Body of pancreas (tissue), 4 donors: ENCODE data around the gene CSTPP1. TPM values are rescaled to one million over a fixed set of nuclear protein-coding genes. Genes with fewer than 3 reads are reported as not detected.

Source experiments
- ATAC-seq: fragments of 150-250 bp; one replicate; pipeline ENCODE4 v1.9.1; 2016
- DNase-seq, 4 donors: peaks; one replicate each; pipeline ENCODE4 v3.0.0-alpha.2; 2019
- H3K27ac ChIP-seq, 4 donors: fragments of 200-600 bp; sonication (generic); 1 replicate in 3 of 4; 2 replicates in 1 of 4; pipeline versions ENCODE4 v1.5.1 to v1.6.1; 2016 to 2019; ENCODE audit warnings: mild to moderate bottlenecking in 1 of 4, mixed read lengths in 1 of 4, moderate library complexity in 1 of 4
- H3K27me3 ChIP-seq, 2 donors: fragments of 200-600 bp; sonication (generic); one replicate each; pipeline ENCODE4 v1.6.0; 2016; ENCODE audit warnings: mild to moderate bottlenecking in 1 of 2
- H3K36me3 ChIP-seq, 2 donors: fragments of 200-600 bp; sonication (generic); replicated peaks in 1 of 2; 2 replicates each; pipeline ENCODE4 v1.5.1; 2016; ENCODE audit warnings: low read depth in 2 of 2; ENCODE audit not compliant: insufficient read depth in 1 of 2
- H3K4me1 ChIP-seq: fragments of 200-600 bp; sonication (generic); one replicate; pipeline ENCODE4 v1.6.0; 2016
- H3K4me3 ChIP-seq, 2 donors: fragments of 200-600 bp; sonication (generic); 1 replicate in 1 of 2; 2 replicates in 1 of 2; pipeline ENCODE4 v1.5.1; 2016 to 2019
- H3K9me3 ChIP-seq, 3 donors: fragments of 200-600 bp; sonication (generic); 1 replicate in 2 of 3; 2 replicates in 1 of 3; pipeline ENCODE4 v1.5.1; 2016
- POLR2A ChIP-seq, 3 donors: fragments of 450-650 bp; IDR thresholded peaks; one replicate each; pipeline ENCODE4 v1.6.1; 2016; ENCODE audit warnings: antibody characterized with exemption in 3 of 3, mild to moderate bottlenecking in 2 of 3
- WGBS, 2 donors: methylation state at CpG; one replicate each; pipeline ENCODE4 v1.1.5; 2017; 5-methylcytosine and 5-hydroxymethylcytosine counted together
- intact Hi-C: fragments of 100-400 bp; cut with DNase I; formaldehyde crosslinking; loops from one replicate; pipeline ENCODE4 v1.15.1; 2023
- total RNA-seq, 2 donors: library from RNA; depleted of rRNA; stranded (reverse); fragments of >200 nt; gene quantifications; one replicate each; pipeline ENCODE4 v1.1.0, GENCODE V29; 2016
- TF ChIP-seq, protein P1 (sequence below), 7 experiments: fragments of 450-650 bp in 4 of 7; fragments of 200-600 bp in 3 of 7; sonication (generic) in 3 of 7; IDR thresholded peaks; one replicate each; pipeline ENCODE4 v1.5.1; 2016 to 2019; ENCODE audit warnings: antibody characterized with exemption in 7 of 7

CSTPP1 gene
- total RNA-seq, 2 donors from 2014 or later: 11.2 to 13.2 TPM

DNA sequence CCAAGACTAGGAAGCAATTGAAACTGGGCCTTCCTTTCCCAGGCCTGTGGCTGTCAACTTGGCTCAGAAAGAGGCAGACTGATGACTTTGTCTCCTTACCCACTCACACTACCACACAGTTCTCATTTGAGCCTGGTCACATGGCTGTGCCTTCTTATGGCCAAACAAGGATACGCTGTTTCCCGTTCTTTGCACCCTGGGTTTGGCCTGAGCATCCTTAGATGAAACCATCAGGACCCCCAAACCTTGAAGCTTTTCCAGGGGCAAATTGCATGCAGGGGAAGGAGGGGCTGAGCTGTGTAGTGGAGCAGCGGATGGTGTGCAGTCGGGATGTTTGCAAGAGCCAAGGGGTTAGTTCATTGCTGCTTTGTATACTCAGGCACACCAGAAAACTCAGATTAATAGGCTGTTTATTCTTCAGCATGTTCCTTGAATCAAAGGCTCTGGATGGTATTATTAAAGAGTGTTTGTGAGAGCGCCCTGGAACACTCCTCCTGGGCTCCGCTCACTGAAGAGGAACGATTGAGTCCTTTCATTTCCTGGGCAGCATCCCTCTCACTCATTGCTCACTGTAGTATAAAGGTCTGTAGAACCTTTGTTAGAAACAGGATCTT, 170.3 kb downstream of the CSTPP1 start:
- WGBS, 2 donors: 89% methylated on average over 7 of the region's 7 CpGs
- no peak for ATAC-seq
- Histone ChIP-seq H3K27me3 (no peaks in the 10 kb centered on the region), H3K36me3 (no peaks in the 10 kb centered on the region), H3K4me1 (no peaks in the 10 kb centered on the region), H3K9me3 (no peaks in the 10 kb centered on the region), H3K27ac (no peak overlapping the region), H3K4me3 (no peak overlapping the region)
- intact Hi-C loops: no loop called here
- TF ChIP-seq, protein P1, sequence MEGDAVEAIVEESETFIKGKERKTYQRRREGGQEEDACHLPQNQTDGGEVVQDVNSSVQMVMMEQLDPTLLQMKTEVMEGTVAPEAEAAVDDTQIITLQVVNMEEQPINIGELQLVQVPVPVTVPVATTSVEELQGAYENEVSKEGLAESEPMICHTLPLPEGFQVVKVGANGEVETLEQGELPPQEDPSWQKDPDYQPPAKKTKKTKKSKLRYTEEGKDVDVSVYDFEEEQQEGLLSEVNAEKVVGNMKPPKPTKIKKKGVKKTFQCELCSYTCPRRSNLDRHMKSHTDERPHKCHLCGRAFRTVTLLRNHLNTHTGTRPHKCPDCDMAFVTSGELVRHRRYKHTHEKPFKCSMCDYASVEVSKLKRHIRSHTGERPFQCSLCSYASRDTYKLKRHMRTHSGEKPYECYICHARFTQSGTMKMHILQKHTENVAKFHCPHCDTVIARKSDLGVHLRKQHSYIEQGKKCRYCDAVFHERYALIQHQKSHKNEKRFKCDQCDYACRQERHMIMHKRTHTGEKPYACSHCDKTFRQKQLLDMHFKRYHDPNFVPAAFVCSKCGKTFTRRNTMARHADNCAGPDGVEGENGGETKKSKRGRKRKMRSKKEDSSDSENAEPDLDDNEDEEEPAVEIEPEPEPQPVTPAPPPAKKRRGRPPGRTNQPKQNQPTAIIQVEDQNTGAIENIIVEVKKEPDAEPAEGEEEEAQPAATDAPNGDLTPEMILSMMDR (IDR thresholded peaks at IDR 0.05): no peak
- TF ChIP-seq POLR2A (IDR thresholded peaks at IDR 0.05): no peak
- no peak for DNase-seq

DNA sequence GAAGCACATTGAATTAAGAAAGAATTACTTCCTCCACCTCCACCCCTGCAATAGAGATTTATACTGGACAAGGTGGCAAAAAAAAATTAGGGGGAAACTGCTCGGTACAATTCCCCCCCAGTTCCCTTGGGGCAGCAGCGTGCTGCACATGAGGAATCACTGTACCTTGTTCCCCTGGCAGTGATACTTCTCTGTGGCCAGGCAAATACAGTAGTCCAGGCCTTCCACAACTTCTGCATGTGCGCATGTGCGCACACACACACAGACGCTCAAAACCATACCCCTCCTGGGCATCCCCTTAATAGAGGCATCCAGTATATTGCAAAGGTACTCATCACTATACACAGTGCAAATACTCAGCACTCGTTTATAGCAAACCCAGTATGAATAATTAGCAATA, 171.2 kb downstream of the CSTPP1 start:
- intact Hi-C loops: no loop called here
- Histone ChIP-seq H3K36me3 (no peaks in the 10 kb centered on the region), H3K9me3 (no peaks in the 10 kb centered on the region), H3K4me1 (no peaks in the 10 kb centered on the region), H3K27me3 (no peaks in the 10 kb centered on the region), H3K27ac (no peak overlapping the region), H3K4me3 (no peak overlapping the region)
- no peak for ATAC-seq
- TF ChIP-seq, protein P1 (IDR thresholded peaks at IDR 0.05): no peak
- TF ChIP-seq POLR2A (IDR thresholded peaks at IDR 0.05): no peak
- no peak for DNase-seq
- 78 to 88% methylated on average over 6 of the region's 6 CpGs for WGBS, 2 donors

DNA sequence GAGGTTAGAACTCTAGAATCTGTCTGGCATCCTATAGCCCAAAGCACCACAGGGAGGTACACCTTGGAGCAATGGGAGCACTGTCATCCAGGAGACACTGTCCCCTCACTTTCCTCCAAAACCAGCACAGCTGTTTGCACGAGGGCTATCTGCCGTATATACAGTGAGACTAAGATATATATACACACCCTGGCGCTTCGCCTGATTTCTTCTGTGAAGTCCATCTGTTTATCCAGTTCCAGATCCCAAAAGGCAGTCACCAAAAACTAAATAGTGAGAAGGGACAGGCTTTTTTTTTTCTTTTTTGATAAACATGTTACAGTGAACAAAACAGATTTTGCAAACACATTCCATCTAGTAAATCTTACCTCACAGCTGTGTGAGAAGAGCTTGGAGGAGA, 171.7 kb downstream of the CSTPP1 start:
- no peaks in the 10 kb centered on the region for H3K4me1 ChIP-seq
- ATAC-seq: no peak
- no peaks in the 10 kb centered on the region for H3K9me3 ChIP-seq
- no peak for DNase-seq
- no peaks in the 10 kb centered on the region for H3K27me3 ChIP-seq
- WGBS, 2 donors: 87 to 91% methylated on average over 4 of the region's 4 CpGs
- intact Hi-C loops: no loop called here
- no peak overlapping the region for H3K4me3 ChIP-seq
- TF ChIP-seq POLR2A (IDR thresholded peaks at IDR 0.05): no peak
- TF ChIP-seq, protein P1 (IDR thresholded peaks at IDR 0.05): no peak
- H3K27ac ChIP-seq: no peak overlapping the region
- H3K36me3 ChIP-seq: no peaks in the 10 kb centered on the region

DNA sequence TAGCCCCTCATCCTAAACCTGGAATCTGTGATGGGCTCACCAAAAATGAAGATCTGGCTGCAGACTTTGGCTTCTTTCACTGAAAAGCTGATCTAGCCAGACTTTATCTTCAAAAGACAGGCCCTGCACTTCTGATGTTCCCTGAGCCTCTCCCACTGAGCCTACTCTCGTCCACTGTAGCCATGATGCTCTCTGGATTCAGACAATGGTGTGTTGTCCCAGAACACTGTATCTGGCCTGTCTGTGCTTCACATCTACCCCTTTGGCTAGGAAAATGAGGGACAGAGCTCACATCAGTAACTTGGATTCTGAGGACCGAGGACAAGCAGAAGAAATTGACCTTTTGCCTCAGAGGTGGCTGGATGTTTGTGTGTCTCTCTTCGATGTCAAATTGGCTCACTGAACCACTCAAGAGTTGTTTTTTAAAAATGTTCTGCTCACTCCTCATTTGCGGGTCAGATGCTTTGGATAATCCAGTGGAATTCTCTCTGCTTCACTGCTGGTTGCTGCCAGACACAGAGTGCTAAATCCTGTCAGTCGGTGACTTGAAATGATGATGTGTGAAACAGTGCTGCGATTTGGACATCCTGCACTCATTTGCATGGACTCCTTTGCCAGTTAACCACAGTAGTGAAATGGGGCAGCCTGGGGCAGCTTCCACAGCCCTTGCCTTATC, 172.6 kb downstream of the CSTPP1 start:
- DNase-seq (no peak), ATAC-seq (no peak)
- WGBS, 2 donors: 73 to 92% methylated on average over 6 of the region's 6 CpGs
- Histone ChIP-seq H3K4me1 (no peaks in the 10 kb centered on the region), H3K27ac (no peak overlapping the region), H3K36me3 (no peaks in the 10 kb centered on the region), H3K9me3 (no peaks in the 10 kb centered on the region), H3K27me3 (no peaks in the 10 kb centered on the region), H3K4me3 (no peak overlapping the region)
- TF ChIP-seq, protein P1 (IDR thresholded peaks at IDR 0.05): no peak
- no peak for TF ChIP-seq POLR2A (IDR thresholded peaks at IDR 0.05)
- intact Hi-C loops: no loop called here
